ENCODE results near the gene LGALS3. TPM values are rescaled to one million over a fixed set of nuclear protein-coding genes. Genes with fewer than 3 reads are reported as not detected.

The LGALS3 gene
- total RNA-seq, 1 donor from 2014 or later = 198 TPM

DNA sequence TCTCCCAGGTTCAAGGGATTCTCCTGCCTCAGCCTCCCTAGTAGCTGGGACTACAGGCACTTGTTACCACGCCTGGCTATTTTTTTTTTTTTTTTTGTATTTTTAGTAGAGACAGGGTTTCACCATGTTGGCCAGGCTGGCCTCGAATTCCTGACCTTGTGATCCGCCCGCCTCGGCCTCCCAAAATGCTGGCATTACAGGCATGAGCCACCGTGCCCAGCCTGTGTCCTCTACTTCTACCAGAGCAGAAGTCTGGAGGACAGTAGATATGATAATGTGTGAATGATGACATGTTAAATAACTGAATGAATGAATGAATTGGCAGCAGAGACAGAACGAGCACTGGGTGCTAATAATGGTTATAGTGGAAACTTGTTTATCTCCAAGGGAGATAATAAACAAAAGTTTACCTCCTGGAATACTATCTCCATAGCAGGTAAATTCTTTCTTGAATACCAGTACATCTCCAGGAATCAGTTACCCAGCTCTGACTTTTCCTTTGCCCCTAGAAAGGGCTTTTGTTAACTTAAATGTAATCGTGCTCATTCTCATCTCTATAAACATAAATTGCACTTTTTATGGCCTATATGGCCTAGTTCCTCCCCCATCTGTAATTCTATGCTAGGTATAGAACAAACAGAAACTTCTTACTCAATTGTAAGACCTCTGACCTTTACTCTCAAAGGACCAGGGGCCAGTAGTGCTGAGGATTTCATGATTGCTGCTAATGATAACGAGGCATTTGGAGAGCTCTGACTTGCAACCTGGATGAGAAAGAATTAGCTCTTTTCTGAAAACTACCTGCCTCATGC lies 7.2 kb upstream of the LGALS3 start:
- TF ChIP-seq, protein P1, sequence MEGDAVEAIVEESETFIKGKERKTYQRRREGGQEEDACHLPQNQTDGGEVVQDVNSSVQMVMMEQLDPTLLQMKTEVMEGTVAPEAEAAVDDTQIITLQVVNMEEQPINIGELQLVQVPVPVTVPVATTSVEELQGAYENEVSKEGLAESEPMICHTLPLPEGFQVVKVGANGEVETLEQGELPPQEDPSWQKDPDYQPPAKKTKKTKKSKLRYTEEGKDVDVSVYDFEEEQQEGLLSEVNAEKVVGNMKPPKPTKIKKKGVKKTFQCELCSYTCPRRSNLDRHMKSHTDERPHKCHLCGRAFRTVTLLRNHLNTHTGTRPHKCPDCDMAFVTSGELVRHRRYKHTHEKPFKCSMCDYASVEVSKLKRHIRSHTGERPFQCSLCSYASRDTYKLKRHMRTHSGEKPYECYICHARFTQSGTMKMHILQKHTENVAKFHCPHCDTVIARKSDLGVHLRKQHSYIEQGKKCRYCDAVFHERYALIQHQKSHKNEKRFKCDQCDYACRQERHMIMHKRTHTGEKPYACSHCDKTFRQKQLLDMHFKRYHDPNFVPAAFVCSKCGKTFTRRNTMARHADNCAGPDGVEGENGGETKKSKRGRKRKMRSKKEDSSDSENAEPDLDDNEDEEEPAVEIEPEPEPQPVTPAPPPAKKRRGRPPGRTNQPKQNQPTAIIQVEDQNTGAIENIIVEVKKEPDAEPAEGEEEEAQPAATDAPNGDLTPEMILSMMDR (IDR thresholded peaks at IDR 0.05; ENCODE audit: insufficient read depth, low read length, severe bottlenecking) = no peak
- DNase-seq (ENCODE audit: low read depth) (no peak), FAIRE-seq (no peak)
- Histone ChIP-seq H3K4me3 (ENCODE audit: low read depth, low read length) (no peak overlapping the region), H3K36me3 (ENCODE audit: control insufficient read depth, insufficient read depth, low read length) (no peaks in the 10 kb centered on the region), H3K27me3 (ENCODE audit: control insufficient read depth, insufficient read depth, low read length) (no peaks in the 10 kb centered on the region)

DNA sequence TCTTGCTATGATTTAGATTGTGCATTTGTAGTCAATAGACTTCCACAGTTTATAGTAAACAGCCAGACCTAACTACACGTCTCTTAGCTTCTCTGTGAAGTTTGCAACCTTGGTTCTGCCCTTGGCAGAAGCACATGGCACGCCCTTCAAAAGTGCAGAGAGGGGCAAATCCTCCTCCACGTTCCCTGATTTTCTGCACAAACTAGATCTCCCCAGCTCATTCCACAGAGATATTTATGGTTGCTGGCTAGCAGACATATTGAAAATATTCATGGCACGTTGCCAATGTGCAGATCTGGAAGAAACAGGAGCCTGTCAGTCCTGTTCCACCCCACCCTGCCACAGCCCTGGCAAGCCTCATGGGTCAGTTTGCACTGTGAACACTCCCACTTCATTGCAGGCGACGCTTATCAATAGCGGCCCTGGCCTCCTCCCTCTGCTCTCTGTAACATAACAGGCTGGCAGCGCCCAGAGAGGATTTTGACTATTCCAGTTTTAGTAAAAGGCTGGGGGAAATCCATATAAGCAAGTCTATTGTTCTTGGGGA lies 6.5 kb upstream of the LGALS3 start:
- FAIRE-seq (no peak), DNase-seq (ENCODE audit: low read depth) (peak; percentile 53)
- Histone ChIP-seq H3K4me3 (ENCODE audit: low read depth, low read length) (no peak overlapping the region), H3K36me3 (ENCODE audit: control insufficient read depth, insufficient read depth, low read length) (no peaks in the 10 kb centered on the region), H3K27me3 (ENCODE audit: control insufficient read depth, insufficient read depth, low read length) (no peaks in the 10 kb centered on the region)
- TF ChIP-seq, protein P1 (IDR thresholded peaks at IDR 0.05; ENCODE audit: insufficient read depth, low read length, severe bottlenecking) = no peak

GRCh38 chr14:55123101-55123500 lies 6.0 kb upstream of the LGALS3 start:
- peak; percentile 18 for FAIRE-seq
- Histone ChIP-seq H3K4me3 (ENCODE audit: low read depth, low read length) (no peak overlapping the region), H3K36me3 (ENCODE audit: control insufficient read depth, insufficient read depth, low read length) (no peaks in the 10 kb centered on the region), H3K27me3 (ENCODE audit: control insufficient read depth, insufficient read depth, low read length) (no peaks in the 10 kb centered on the region)
- TF ChIP-seq, protein P1 (IDR thresholded peaks at IDR 0.05; ENCODE audit: insufficient read depth, low read length, severe bottlenecking) = no peak
- peak; percentile 66 for DNase-seq (ENCODE audit: low read depth)

DNA sequence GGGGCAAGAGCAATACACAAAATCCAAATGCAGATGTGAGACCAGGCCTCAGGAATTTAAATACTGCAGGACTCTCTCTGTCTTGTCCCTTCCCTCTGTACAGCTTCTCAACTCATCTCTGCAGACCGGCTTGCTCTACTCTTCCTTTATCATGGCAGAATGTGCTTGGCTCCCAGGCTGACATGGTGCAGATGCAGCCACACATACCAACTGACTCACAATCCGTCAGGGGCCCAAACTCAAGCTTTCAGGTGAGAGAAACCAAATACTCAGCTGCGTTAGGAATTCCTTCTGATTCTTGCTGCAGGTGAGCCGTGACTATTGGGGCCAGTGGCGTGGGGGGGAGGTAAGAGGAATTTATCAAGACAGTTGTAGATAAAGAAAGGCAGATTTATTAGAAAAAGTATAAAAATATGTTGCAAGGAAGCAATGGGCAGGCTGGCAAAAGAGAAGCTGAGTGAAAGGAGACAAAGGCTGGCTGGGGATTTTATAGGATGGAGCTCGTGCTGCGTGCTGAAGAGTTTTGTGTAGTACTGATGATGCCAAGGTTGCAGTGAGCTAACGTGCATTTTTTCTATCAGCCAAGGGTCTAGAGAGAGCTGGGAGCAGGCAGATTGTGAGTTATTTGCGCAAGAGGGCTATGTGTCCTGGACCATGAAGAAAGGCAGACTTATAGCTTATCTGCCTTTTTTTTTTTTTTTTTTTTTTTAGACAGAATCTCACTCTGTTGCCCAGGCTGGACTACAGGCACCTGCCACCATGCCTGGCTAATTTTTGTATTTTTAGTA lies 5.0 kb upstream of the LGALS3 start:
- H3K36me3 ChIP-seq (ENCODE audit: control insufficient read depth, insufficient read depth, low read length) = no peaks in the 10 kb centered on the region
- no peak for DNase-seq (ENCODE audit: low read depth)
- H3K27me3 ChIP-seq (ENCODE audit: control insufficient read depth, insufficient read depth, low read length) = no peaks in the 10 kb centered on the region
- TF ChIP-seq, protein P1 (IDR thresholded peaks at IDR 0.05; ENCODE audit: insufficient read depth, low read length, severe bottlenecking) = no peak
- H3K4me3 ChIP-seq (ENCODE audit: low read depth, low read length) = no peak overlapping the region
- FAIRE-seq = no peak

DNA sequence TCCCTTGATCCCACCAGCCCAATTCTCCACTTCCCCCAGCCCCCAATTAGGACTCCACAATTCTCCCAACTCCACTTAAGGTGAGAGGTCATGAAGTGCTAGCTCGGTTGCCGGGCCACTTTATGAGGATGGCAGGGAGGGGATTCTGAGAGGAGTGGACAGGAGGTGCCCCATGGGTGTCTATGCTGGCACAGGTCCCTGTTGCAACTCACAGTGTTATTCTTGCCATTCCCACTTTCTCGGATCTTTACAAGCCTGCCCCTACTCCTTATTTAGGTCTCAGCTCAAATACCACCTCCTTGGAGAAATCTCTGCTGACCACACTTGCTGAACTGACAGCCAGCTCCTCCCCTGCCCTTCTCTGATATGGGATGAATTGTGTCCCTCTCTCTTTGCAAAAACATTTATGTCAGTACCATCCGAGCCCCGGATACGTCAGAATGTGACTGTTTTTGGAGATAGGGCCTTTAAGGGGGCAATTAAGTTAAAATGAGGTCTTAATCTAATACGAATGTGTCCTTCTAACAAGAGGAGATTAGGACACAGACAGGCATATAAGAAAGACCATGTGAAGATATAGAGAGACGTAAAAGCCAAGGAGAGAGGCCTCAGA lies 4.2 kb upstream of the LGALS3 start:
- FAIRE-seq (no peak), DNase-seq (ENCODE audit: low read depth) (no peak)
- Histone ChIP-seq H3K27me3 (ENCODE audit: control insufficient read depth, insufficient read depth, low read length) (no peaks in the 10 kb centered on the region), H3K4me3 (ENCODE audit: low read depth, low read length) (no peak overlapping the region), H3K36me3 (ENCODE audit: control insufficient read depth, insufficient read depth, low read length) (no peaks in the 10 kb centered on the region)
- TF ChIP-seq, protein P1 (IDR thresholded peaks at IDR 0.05; ENCODE audit: insufficient read depth, low read length, severe bottlenecking) = no peak

All from bronchial epithelial cell (primary cell).